KG1 (cell line): ENCODE data around the gene CHST6.
"Not testable (repeated sequence)": the region's sequence is repeated elsewhere in the genome, so short reads cannot be mapped to it uniquely, and the experiment has no call there.

ENCODE experiments used
- DNase-seq: peaks from one replicate; lab custom pipeline; 2025; lab: John Stamatoyannopoulos, UW

The CHST6 gene

DNA sequence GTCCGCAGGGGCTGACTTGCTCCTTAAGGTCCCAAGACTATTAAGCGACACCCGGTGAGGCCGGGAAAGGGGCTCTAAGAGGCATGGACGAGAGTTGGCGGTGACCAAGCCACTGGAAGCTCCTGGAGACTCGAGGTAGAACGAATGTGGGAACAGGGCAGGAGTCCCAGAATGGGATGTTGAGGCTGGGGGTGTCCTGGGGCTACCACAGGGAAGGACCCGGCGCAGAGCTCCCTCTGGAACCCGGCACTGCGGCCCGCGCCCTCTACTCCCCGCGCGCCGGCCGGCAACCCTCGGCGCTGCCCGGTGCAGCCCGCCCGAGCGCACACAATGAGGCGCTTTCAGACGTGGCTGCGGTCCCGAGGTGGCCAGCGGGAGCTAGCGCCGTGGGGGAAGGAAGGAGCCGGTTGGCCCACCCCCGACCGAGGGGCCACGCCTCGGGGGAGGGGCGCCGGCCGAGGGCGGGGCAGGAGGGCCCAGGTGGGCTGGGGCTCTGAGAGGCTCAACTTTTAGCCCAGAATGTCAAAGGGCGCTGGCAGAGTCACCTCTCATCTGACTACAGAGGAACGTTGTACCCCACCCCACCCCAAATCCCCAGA lies at the start of gene CHST6:
CHST6 (minus strand) TSS at position 366 of the 599 bp plus-strand sequence. CDS start 15,613 bp downstream, outside the sequence.
- no peak for DNase-seq

DNA sequence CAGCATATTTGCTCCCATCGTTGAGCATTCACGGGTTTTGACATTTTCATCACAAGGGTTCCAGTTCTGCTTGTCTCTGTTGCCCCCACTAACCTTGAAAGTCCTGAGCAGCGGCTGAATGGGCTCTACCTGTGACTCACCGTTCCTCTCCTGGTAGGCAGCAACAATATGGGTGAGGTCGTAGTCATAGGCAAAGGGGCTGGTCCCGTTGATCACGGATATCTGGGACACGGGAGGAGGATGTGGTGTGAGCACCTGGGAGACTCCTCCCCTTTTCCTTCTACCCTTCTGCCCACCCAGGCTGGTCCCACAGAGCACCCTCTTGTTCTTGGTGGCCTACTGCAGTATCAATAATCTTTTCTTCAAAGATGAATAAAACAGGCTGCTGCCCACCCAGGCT lies 47.2 kb upstream of the CHST6 start:
- DNase-seq, result not testable (repeated sequence)

DNA sequence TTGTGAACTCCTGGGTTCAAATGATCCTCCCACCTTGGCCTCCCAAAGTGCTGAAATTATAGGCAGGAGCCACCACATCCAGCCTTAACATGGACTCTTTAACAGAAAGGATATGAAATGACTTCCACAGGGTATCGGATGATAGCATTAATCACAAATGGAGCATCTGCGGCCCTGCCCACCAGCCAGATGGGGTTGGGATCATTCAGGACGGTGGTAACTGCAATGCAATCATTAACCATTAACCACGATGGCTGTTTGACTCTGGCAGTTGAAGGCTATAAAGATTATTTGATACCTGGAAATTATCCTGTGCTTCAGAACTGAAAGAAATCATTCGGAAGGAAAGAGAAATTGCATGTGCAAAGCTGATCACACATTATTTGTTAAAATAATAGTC lies 46.0 kb upstream of the CHST6 start:
- DNase-seq, result no peak

DNA sequence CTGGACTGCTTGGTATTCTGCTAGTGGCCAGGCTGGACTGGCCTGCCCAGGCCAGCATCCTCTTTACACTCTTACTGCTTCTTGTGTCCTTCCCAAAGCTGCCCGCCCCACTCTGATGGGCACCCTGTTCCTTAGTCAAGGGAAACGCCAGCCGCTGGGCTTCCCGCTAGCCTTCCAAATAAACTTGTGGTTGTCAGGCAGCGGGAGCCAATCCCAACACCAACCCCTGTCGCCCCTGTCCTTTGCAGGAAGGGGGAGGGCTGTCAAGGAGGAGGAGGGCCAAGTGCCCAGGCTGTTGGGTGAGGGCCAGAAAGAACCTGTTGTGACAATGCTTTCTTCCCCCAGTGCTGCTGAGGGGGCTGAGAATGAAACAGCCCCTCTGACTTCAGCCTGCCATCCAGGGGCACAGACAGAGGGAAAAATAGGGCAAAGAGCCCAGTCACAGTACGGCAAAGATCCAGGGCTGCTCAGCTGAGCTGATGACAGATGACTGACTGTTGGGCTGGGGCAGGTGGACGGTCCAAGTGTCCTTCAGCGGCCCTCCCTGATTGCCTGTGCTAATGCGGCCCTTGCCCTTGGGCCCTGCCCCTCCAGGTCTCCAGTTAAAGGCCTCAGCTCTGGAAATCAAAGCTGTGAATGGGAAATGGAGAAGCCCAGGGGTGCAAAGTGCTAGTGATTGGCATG lies 43.8 kb upstream of the CHST6 start:
- DNase-seq, result not testable (repeated sequence)

DNA sequence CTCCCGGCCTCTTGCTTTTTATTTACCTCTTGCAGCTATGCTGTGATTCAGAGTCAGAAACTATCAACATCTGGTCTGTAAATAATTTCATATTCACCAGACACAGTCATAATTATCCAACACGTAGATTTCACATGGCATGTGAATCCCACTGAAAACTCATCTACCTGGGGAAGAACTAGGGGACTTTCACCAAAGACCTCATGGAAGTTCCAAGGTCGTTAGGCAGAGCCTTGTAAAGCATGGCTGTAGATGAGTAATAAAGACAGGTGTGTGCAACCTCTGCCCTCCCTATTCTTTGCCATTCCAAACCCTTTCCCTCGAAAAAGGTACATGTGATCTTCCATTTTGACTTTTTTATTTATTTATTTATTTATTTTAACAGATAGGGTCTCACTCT lies 42.5 kb upstream of the CHST6 start:
- DNase-seq, result no peak

DNA sequence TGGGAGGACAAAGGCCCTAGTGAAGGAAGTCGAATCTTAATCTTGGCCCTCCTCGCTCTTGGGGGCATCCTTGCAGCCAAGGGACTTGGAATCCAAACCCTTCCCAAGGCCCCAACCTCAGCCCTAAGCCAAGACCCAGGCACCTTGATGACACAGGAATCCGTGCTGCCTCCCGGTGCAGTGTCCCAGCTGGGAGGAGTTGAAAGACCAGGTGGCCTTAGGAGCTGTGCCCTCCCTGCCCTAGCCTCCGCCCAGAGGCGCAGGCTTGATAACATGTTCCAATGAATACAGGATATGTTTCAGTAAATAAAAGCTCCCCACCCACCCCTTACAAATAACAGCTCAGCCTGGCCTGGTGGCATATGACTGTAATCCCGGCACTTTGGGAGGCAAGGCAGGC lies 40.7 kb upstream of the CHST6 start, which contains the start of gene CHST5:
CHST5 (minus strand) TSS at position 208 of the 400 bp plus-strand sequence. CDS start 5,724 bp downstream, outside the sequence.
- DNase-seq, result no peak

DNA sequence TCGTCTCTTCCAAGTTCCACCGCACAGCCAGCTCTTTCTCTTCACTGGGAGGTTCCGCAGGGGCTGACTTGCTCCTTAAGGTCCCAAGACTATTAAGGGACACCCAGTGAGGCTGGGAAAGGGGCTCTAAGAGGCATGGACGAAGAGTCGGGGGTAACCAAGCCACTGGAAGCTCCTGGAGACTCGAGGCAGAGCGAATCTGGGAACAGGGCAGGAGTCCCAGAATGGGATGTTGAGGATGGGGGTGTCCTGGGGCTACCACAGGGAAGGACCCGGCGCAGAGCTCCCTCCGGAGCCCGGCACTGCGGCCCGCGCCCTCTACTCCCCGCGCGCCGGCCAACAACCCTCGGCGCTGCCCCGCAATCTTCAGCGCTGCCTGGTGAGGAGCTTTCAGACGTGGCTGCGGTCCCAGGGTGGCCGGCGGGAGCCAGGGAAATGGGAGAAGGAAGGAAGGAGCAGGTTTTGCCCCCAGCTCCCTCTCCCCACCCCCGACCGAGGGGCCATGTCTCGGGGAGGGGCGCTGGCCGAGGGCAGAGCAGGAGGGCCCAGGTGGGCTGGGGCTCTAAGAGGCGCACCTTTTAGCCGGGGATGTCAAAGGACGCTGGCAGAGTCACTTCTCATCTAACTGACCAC lies 40.1 kb upstream of the CHST6 start:
- DNase-seq, result no peak

DNA sequence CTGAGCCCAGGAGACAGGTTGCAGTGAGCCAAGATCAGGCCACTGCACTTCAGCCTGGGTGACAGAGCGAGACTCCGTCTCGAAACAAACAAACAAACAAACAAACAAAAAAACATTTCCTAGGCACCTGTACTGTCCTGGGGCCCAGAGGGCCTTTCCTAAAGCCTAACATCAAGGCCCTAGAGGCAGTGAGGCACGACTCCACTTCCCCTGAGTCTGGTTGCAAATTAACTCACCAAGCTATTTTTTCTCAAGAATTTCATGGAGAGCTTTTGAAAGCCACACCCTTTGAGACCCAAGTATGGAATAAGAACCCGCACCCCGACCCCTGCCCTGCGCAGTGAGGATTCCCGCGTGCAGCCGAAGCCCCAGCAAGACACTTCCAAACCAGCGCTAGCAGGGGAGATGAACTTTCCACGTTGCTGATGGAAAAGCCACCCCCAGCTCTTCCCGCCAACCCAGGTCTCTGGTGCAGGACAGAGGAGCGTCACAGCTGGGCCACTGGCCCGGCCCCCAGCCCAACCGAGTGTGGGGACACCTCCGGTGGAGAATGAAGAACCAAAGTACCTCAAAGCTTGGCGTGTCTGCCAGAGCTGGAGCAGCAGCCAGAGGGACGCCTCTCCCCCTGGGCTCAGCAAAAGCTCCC lies 39.4 kb upstream of the CHST6 start:
- DNase-seq, result no peak

DNA sequence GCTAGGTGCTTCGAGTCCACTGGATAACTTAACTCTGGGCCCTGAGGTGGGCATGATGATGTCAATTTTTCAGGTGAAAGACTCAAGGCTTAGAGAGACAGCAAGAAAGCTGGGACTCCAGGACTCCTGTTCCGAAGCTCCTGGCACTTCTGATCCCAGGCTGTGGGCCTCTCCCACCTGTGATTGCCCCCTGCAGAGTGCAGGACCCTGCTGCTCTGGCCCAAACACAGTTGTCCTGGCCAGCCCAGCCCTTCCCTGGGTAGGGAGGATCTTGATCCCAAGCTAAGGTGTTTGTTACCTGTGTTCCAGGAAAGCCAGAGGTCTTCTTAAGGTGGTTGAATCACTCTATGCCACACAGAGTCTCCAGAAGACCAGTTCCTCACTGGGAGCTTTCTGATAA lies 37.5 kb upstream of the CHST6 start:
- DNase-seq, result no peak

DNA sequence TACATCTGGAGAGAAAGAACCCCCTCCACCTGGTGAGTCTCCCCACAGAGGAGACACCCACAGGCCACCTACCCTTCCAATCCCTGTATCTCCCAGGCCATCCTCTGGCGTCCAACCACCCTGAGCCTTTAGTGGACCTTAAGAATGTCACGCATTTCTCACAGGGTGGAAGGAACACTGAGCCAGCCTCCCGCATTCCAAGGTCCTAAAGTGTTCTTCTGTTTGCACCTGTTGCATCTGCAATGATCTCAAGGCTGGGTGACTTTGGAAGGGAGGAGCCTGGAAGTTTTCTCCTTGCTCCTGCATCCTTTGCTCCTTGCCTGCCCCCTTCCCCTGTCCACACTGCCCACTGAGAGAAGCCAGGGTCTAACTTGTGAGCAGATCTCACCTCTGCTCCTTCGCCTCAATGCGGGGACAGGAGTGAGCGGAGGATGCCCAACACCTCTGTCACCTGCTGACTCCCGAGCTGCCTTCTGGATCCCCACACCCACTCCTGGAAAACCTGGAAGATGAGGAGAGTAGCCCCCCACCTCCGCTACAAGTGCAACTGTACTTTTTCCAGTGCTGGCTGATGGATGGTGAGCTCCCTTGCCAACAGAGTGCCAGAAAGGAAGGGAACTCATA lies 37.0 kb upstream of the CHST6 start:
- no peak for DNase-seq

DNA sequence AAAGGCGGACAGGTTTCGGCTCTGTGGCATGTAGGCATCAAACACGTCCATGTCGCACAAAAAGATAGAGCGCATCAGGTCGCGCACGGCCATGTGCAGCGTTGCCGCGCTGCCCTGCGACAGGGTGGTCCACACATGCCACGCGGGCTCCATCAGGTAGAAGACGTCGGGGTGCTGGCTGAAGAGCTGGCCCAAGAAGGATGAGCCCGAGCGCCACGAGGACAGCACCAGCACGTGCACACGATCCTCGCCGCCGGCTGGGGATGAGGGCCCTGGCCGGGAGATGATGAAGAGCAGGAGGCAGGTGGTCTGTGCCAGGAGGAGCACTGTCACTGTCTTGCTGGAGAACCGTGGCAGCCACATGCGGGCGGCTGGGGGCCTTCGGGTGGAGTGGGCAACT lies 34.7 kb upstream of the CHST6 start:
- no peak for DNase-seq

DNA sequence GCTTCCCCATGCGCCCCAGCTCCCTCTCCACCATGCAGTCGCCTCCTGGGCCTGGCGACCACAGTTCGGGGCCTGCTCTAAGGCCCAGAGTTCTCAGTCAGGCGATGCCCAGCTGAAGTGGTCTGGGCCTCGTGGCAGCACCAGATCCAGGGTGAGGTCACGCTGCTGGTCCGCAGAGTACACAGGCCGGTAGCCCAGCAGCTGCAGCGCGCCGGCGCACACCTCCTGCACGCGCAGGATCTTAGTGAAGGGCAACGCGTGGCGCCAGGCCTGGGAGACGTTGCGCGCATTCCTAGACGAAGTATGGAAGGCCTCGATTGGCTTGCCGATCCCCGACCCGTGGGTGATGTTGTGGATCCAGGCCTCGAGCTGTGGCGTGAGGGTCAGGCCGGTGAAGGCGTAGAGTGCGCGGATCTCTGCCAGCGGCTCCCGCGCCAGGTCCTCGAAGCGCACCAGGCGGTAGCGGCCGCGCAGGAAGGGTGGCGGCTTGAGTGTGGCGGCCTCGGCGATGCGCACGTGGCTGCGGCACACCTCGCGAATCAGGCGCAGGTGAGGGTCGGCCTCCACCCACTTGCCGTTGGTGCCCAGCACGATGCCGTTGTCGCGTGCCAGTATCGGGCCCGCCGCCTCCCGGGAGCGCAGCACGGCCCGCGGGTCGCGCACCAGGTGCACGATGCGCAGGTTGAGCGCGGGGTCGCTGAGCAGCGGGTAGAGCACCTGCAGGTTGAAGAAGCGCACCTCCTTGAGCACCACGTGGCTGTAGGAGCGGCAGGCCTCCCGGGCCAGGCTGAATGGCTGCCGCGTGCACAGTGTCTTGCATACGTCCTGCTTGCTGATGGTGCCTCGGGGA lies 34.0 kb upstream of the CHST6 start:
- no peak for DNase-seq

DNA sequence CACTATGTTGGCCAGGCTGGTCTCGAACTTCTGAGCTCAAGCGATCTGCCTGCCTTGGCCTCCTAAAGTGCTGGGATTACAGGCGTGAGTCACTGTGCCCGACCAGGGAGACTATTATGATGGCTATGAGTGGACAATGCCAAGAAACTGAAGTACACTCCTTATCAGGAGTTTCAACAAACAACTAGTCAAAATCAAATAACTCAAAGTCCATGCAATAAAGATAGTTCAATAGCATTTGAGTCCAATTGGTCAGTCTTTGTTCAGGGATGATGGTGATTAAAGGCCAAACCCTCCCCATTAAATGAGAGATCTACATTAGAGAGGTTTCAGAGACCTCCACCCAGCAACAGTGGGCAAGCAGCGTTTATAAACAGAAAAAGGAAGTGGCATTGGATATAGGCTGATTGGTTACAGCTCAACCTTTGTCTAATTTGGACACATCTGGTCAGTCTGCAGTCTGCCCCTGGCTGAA lies 32.6 kb upstream of the CHST6 start:
- DNase-seq, result no peak

DNA sequence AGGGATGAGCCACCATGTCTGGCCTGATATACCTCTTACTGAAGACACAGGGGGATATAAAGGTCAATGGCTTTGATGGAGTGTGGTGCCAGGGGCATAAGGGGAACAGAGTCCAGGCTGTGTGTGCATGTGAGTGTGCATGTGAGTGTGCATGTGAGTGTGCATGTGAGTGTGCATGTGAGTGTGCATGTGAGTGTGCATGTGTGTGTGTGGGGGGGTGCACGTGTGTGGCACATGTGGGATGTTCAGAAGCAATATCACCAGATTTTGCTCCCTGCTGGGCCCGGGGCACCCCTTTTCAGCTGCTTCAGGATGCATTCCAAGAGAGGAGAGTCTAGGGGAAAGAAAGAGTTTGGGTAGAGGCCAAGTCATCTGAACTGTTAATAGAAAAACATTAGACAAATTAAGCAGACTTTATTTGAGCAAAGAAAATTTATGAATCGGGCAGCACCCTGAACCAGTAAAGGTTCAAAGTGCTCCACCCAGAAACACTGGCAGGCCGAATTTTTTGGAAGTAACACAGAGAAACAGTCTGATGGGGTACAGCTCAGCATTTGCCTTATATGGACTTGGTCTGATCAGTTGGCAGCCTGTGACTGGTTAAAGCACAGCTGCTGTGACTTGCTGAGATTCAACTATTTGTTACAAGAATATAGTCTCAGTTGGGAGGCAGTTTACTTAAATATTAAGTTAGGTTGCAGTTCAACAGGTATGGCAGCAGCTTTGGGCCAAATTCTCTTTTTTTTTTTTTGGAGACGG lies 31.0 kb upstream of the CHST6 start:
- DNase-seq, result no peak

DNA sequence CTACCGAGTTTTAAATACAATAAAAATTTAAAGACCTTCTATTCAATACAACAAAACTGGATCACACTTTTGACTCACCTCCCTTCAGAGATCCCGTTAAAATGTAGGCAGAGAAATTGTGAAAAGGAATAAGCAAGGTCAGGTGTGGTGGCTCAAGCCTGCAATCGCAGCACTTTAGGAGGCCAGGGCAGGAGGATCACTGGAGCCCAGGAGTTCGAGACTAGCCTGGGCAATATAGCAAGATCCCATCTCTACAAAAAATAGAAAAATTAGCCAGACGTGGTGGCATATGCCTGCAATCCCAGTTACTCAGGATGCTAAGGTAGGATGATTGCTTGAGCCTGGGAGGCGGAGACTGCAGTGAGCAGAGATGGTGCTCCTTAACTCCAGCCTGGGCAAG lies 23.9 kb upstream of the CHST6 start:
- no peak for DNase-seq

DNA sequence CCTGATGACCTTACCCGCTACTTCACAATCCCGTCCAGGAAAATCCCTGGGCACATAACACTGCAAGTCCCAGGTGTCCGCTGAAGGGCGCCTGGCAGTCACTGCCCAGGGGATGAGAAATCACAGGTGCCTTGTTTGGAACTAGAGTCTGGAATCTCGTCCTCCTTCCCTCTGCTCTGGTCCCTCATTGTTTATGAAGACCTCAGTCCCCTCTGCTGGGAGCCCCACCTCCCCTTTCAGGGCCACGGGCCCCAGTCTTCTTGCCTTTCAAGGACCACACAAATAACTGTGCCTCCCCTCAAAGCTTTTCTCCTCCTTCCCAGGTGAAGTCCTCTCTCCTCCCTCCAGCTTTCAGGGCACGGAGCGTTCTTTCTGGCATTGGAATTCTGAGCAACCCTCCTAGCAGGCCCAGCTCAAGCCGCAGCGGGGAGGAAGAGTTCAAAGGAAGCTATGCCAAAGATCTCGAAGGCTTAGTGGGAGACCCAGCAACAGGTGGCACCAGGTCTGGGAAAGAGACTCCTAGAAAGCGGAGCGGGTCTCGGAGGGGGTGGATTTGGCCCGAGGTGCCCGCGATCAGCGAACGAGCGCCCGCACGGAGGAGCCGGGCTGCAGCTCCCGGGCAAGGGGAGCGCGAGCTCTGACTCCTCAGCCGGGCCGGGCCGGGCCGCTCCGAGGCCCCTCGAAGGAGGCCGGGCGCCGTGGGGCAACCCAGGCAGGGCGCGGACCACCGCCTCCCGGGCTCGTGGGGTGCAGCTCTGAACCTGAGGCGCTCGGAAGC lies 21.1 kb upstream of the CHST6 start:
- DNase-seq, result not testable (repeated sequence)

DNA sequence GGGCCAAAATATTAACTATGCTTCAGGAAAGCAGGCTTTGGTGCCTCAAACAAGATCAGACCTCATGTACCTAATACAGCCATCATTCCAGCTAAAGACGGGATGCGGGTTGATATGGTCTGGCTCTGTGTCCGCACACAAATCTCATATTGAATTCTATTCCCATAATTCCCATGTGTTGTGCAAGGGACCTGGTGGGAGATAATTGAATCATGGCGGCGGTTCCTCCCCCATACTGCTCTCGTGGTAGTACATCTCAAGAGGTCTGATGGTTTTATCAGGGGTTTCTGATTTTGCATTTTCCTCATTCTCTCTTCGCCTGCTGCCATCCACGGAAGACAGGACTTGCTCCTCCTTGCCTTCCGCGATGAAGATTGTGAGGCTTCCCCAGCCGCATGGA lies 19.1 kb upstream of the CHST6 start:
- no peak for DNase-seq

DNA sequence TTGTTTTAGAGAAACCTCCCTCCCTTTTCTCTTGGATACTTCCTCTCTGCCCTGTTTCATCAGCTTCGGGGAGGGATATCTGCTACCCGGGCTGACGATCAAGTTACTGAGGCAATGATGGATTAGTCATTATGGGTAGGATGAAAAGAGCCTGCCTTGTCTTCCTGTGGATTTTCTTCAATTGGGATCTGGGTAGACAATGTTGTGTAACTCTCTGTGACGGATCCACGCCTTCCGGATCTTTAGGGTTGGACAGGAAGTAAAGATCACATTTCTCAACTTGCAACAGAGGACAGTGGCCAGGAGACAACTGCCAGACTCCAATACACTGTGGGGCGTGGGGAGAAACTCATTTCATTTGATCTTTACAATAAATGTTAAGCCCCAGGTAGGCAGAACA lies 11.3 kb upstream of the CHST6 start:
- DNase-seq, result no peak

DNA sequence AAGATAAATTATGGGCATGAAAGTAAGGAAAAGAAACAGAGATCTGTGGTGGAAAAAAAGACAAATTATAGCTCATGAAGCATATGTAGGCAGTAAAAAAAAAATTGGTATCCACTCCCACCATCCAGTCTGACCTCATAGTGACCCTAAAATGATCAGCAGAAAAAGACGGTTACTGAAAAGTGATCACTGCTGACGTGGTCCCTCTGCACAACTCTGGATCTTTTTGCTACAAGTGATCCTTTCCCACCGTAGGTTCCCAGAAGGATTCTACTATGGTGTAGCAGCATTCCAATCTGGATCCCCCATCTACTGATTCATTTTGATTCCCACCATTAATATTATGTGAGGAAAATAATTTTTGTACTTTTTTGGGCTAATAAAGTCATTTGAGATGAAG lies 10.9 kb upstream of the CHST6 start:
- DNase-seq, result no peak

DNA sequence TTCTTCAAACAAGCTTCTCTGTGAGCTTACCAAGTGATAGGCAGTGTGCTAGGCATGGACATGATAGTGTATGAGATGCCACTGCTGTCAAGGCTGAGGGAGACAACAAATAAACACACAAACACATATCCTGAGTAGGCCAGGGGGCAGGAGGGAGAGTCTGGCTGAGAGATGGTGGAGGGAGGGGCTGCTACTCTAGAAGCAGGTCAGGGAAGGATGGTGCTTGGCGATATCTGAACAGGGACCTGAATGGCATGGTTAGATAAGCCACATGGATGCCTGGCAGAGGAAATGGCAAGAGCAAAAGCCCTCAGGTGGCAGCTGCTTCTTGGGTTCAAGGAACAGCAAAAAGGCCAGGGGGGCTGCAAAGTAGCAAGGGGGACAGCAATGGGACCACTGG lies 8.6 kb upstream of the CHST6 start:
- no peak for DNase-seq
